H9 (cell line): Measurements from ENCODE around the gene HCRT. TPM values are rescaled to one million over a fixed set of nuclear protein-coding genes. Genes with fewer than 3 reads are reported as not detected.

Experiments used
- DNase-seq: peaks from one replicate; pipeline ENCODE4 v3.0.0-alpha.2; 2017
- H2AFZ ChIP-seq: one replicate; pipeline ENCODE4 v1.6.1; 2013; ENCODE audit warnings: mild to moderate bottlenecking, low read length, control low read depth, moderate library complexity
- H2AK5ac ChIP-seq: 2 replicates; pipeline ENCODE4 v1.6.1; 2013; ENCODE audit warnings: low read length, control low read depth, mixed read lengths; ENCODE audit not compliant: insufficient read length
- H2BK120ac ChIP-seq: one replicate; pipeline ENCODE4 v1.6.1; 2013; ENCODE audit warnings: low read depth, mild to moderate bottlenecking, low read length, control low read depth, inconsistent platforms; ENCODE audit not compliant: poor library complexity, severe bottlenecking
- H2BK12ac ChIP-seq: 2 replicates; pipeline ENCODE4 v1.6.1; 2013; ENCODE audit warnings: low read length, control low read depth, mixed read lengths, low read depth; ENCODE audit not compliant: insufficient read length
- H2BK15ac ChIP-seq: 2 replicates; pipeline ENCODE4 v1.6.1; 2013; ENCODE audit warnings: low read depth, low read length, control low read depth
- H2BK20ac ChIP-seq: one replicate; pipeline ENCODE4 v1.6.1; 2013; ENCODE audit warnings: low read depth, mild to moderate bottlenecking, low read length, control low read depth, inconsistent platforms; ENCODE audit not compliant: poor library complexity, severe bottlenecking
- H2BK5ac ChIP-seq: 2 replicates; pipeline ENCODE4 v1.6.1; 2013; ENCODE audit warnings: low read length, control low read depth, mixed read lengths; ENCODE audit not compliant: insufficient read length
- H3K14ac ChIP-seq: 2 replicates; pipeline ENCODE4 v1.6.1; 2013; ENCODE audit warnings: low read length, control low read depth; ENCODE audit not compliant: insufficient read depth
- H3K18ac ChIP-seq: 2 replicates; pipeline ENCODE4 v1.6.1; 2013; ENCODE audit warnings: low read depth, mild to moderate bottlenecking, mixed read lengths, low read length, control low read depth; ENCODE audit not compliant: insufficient read length
- H3K23ac ChIP-seq: 2 replicates; pipeline ENCODE4 v1.6.1; 2013; ENCODE audit warnings: low read length, control low read depth, mixed read lengths, low read depth; ENCODE audit not compliant: insufficient read length
- H3K23me2 ChIP-seq: 2 replicates; pipeline ENCODE4 v1.6.1; 2013; ENCODE audit warnings: low read depth, mild to moderate bottlenecking, mixed read lengths, low read length, control low read depth; ENCODE audit not compliant: insufficient read length, poor library complexity, severe bottlenecking
- H3K27ac ChIP-seq: 2 replicates; pipeline ENCODE4 v1.5.1; 2013; ENCODE audit warnings: low read length, control low read depth, mixed read lengths, low read depth; ENCODE audit not compliant: insufficient read length
- H3K27me3 ChIP-seq: 2 replicates; pipeline ENCODE4 v1.6.1; 2013; ENCODE audit warnings: low read length, control low read depth, inconsistent platforms; ENCODE audit not compliant: insufficient read depth
- H3K4ac ChIP-seq: 2 replicates; pipeline ENCODE4 v1.6.1; 2013; ENCODE audit warnings: low read depth, mild to moderate bottlenecking, control low read depth, inconsistent platforms, low read length, moderate library complexity
- H3K4me1 ChIP-seq: 2 replicates; pipeline ENCODE4 v1.6.1; 2013; ENCODE audit warnings: low read length, control low read depth, inconsistent platforms; ENCODE audit not compliant: insufficient read depth
- H3K4me2 ChIP-seq: 2 replicates; pipeline ENCODE4 v1.6.1; 2013; ENCODE audit warnings: low read length, control low read depth, mixed read lengths; ENCODE audit not compliant: insufficient read length, insufficient read depth
- H3K56ac ChIP-seq: 2 replicates; pipeline ENCODE4 v1.6.1; 2013; ENCODE audit warnings: low read depth, mild to moderate bottlenecking, mixed read lengths, low read length, control low read depth; ENCODE audit not compliant: insufficient read length
- H3K79me1 ChIP-seq: 2 replicates; pipeline ENCODE4 v1.6.1; 2013; ENCODE audit warnings: low read depth, mild to moderate bottlenecking, moderate library complexity, low read length, control low read depth, inconsistent platforms; ENCODE audit not compliant: insufficient read depth, poor library complexity, severe bottlenecking
- H3K79me2 ChIP-seq: 2 replicates; pipeline ENCODE4 v1.6.1; 2013; ENCODE audit warnings: low read length, control low read depth, inconsistent platforms; ENCODE audit not compliant: insufficient read depth
- H3K9ac ChIP-seq: 2 replicates; pipeline ENCODE4 v1.6.1; 2013; ENCODE audit warnings: low read length, control low read depth, mixed read lengths; ENCODE audit not compliant: insufficient read length; ENCODE audit errors: extremely low read depth
- H3K9me3 ChIP-seq: one replicate; pipeline ENCODE4 v1.6.1; 2013; ENCODE audit warnings: low read depth, low read length, inconsistent platforms; ENCODE audit not compliant: control insufficient read depth
- H3T11ph ChIP-seq: one replicate; pipeline ENCODE4 v1.6.1; 2013; ENCODE audit warnings: mild to moderate bottlenecking, low read length, control low read depth, inconsistent platforms
- H4K20me1 ChIP-seq: one replicate; pipeline ENCODE4 v1.6.1; 2013; ENCODE audit not compliant: control insufficient read depth, insufficient read length, insufficient read depth
- H4K5ac ChIP-seq: 2 replicates; pipeline ENCODE4 v1.6.1; 2013; ENCODE audit warnings: low read depth, mild to moderate bottlenecking, mixed read lengths, low read length, control low read depth; ENCODE audit not compliant: insufficient read length
- H4K8ac ChIP-seq: replicated peaks from 2 replicates; pipeline ENCODE4 v1.6.1; 2013; ENCODE audit warnings: low read length, control low read depth, mixed read lengths, low read depth; ENCODE audit not compliant: insufficient read length
- H4K91ac ChIP-seq: 2 replicates; pipeline ENCODE4 v1.6.1; 2013; ENCODE audit warnings: low read depth, mild to moderate bottlenecking, moderate library complexity, mixed read lengths, low read length, control low read depth; ENCODE audit not compliant: insufficient read length
- H3K27ac Mint-ChIP-seq, 3 experiments: 2 replicates in 2 of 3; 3 replicates in 1 of 3; pipeline ENCODE4 v1.8.0; 2020 to 2021; ENCODE audit warnings: mixed read lengths in 3 of 3, mild to moderate bottlenecking in 1 of 3, moderate library complexity in 1 of 3
- H3K27me3 Mint-ChIP-seq: 2 replicates; pipeline ENCODE4 v1.8.0; 2021; ENCODE audit warnings: low read depth, mild to moderate bottlenecking, moderate library complexity, mixed read lengths
- H3K36me3 Mint-ChIP-seq, 3 experiments: 2 replicates in 2 of 3; 3 replicates in 1 of 3; pipeline ENCODE4 v1.8.0; 2020 to 2021; ENCODE audit warnings: low read depth in 3 of 3, mixed read lengths in 3 of 3; ENCODE audit not compliant: insufficient read depth in 1 of 3
- H3K4me1 Mint-ChIP-seq, 2 experiments: 2 replicates each; pipeline ENCODE4 v1.8.0; 2020; ENCODE audit warnings: mixed read lengths in 2 of 2
- H3K4me3 Mint-ChIP-seq, 2 experiments: 2 replicates in 1 of 2; 3 replicates in 1 of 2; pipeline ENCODE4 v1.8.0; 2020 to 2021; ENCODE audit warnings: mild to moderate bottlenecking in 2 of 2, mixed read lengths in 2 of 2, moderate library complexity in 1 of 2
- H3K9me3 Mint-ChIP-seq, 2 experiments: 2 replicates in 1 of 2; 3 replicates in 1 of 2; pipeline ENCODE4 v1.8.0; 2020; ENCODE audit warnings: mild to moderate bottlenecking in 2 of 2, mixed read lengths in 2 of 2, moderate library complexity in 1 of 2
- CTCF ChIP-seq: fragments of 200-600 bp; sonication (generic); conservative IDR thresholded peaks from 3 replicates; pipeline ENCODE4 v1.8.0; 2021; ENCODE audit warnings: antibody characterized with exemption, mild to moderate bottlenecking
- WGBS: extraction: QIAGEN DNeasy Blood & Tissue Kit; methylation state at CpG from one replicate; pipeline ENCODE4 v1.1.7; 2013; ENCODE audit warnings: missing lambda C conversion rate, low lambda C conversion rate, mixed read lengths; ENCODE audit not compliant: insufficient read length; ENCODE audit errors: extremely low coverage; 5-methylcytosine and 5-hydroxymethylcytosine counted together
- total RNA-seq: library from RNA; stranded (reverse); gene quantifications from 2 replicates; pipeline ENCODE4 v1.2.1, GENCODE V29; 2021

HCRT gene
- total RNA-seq, 1 experiment from 2014 or later: not detected

DNA sequence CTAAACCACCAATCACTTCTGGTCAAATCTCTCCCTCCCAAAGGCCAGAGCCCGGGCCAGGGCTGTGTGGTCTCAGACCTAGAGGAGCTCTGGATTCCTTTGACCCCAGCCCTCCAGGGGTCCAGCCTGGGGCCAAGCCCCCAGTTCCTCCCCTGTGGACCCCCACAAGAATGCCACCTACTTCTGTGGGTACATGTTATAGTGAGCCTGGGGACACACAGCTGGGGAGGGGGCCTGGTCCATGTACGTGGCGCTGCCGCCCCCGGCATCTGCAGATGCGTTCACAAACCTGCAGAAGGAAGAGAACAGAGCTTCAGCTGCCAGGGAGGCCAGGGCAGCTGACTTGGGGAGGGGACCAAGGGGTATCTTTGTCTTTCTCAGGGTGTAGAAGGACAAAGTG is 16.9 kb upstream of the HCRT start:
- H4K8ac ChIP-seq: no peak overlapping the region
- H2BK20ac ChIP-seq: no peak overlapping the region
- no peaks in the 10 kb centered on the region for H3K9me3 Mint-ChIP-seq
- H3K27me3 ChIP-seq: no peaks in the 10 kb centered on the region
- no peak overlapping the region for H3T11ph ChIP-seq
- no peaks in the 10 kb centered on the region for H3K9me3 ChIP-seq
- no peaks in the 10 kb centered on the region for H3K27me3 Mint-ChIP-seq
- WGBS: no CpG with 5 or more reads among the region's 6 CpGs
- no peak overlapping the region for H3K27ac ChIP-seq
- no peak overlapping the region for H3K4ac ChIP-seq
- H3K4me1 Mint-ChIP-seq: peaks cover 0 to 3% of the 10 kb centered on the region in 2 experiments; a peak in 2 of 4 replicates
- no peak overlapping the region for H3K14ac ChIP-seq
- no peak overlapping the region for H3K9ac ChIP-seq
- no peak overlapping the region for H2BK12ac ChIP-seq
- H2BK5ac ChIP-seq: no peak overlapping the region
- H3K18ac ChIP-seq: no peak overlapping the region
- no peak overlapping the region for H3K27ac Mint-ChIP-seq
- no peak overlapping the region for H3K4me2 ChIP-seq
- H2AK5ac ChIP-seq: no peak overlapping the region
- H2BK15ac ChIP-seq: no peak overlapping the region
- H3K4me3 Mint-ChIP-seq: no peak overlapping the region
- DNase-seq: no peak
- H3K79me2 ChIP-seq: no peaks in the 10 kb centered on the region
- no peak overlapping the region for H2AFZ ChIP-seq
- TF ChIP-seq CTCF: no peak
- no peaks in the 10 kb centered on the region for H3K23me2 ChIP-seq
- H4K5ac ChIP-seq: no peak overlapping the region
- H3K79me1 ChIP-seq: no peaks in the 10 kb centered on the region
- H3K56ac ChIP-seq: no peak overlapping the region
- no peaks in the 10 kb centered on the region for H3K4me1 ChIP-seq
- no peak overlapping the region for H2BK120ac ChIP-seq
- no peak overlapping the region for H4K91ac ChIP-seq
- H4K20me1 ChIP-seq: no peaks in the 10 kb centered on the region
- peaks cover 7 to 46% (median 46%) of the 10 kb centered on the region in 3 experiments; a peak in 6 of 7 replicates for H3K36me3 Mint-ChIP-seq
- H3K23ac ChIP-seq: no peak overlapping the region
